Measurements from ENCODE around the gene ZNF462. TPM values are rescaled to one million over a fixed set of nuclear protein-coding genes. Genes with fewer than 3 reads are reported as not detected.
A peak's percentile ranks its signal among the peaks of the same experiment; 100 is the strongest.

The ZNF462 gene
- total RNA-seq, 4 donors from 2014 or later, result 19.1 to 57.9 (median 35.6) TPM

DNA sequence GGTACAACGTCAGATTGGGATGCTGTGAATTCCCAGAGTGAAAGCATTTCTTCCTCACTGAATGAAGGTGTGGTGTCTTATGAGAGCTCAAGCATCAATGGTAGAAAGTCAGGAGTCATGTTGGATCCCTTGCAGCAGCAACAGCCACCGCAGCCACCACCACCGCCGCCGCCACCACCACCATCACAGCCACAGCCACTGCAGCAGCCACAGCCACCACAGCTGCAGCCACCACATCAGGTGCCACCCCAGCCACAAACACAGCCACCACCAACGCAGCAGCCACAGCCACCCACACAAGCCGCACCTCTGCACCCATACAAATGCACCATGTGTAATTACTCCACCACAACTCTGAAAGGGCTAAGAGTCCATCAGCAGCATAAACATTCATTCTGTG lies 62.4 kb downstream of the ZNF462 start:
- no peak for ATAC-seq
- Histone ChIP-seq H3K9me3 (no peaks in the 10 kb centered on the region), H3K4me3 (no peak overlapping the region), H3K4me1 (peaks cover 17 to 48% (median 22%) of the 10 kb centered on the region in 3 donors), H3K27ac (no peak overlapping the region), H3K36me3 (peaks cover 0 to 72% of the 10 kb centered on the region in 2 donors), H3K27me3 (no peaks in the 10 kb centered on the region)
- TF ChIP-seq, protein P1, sequence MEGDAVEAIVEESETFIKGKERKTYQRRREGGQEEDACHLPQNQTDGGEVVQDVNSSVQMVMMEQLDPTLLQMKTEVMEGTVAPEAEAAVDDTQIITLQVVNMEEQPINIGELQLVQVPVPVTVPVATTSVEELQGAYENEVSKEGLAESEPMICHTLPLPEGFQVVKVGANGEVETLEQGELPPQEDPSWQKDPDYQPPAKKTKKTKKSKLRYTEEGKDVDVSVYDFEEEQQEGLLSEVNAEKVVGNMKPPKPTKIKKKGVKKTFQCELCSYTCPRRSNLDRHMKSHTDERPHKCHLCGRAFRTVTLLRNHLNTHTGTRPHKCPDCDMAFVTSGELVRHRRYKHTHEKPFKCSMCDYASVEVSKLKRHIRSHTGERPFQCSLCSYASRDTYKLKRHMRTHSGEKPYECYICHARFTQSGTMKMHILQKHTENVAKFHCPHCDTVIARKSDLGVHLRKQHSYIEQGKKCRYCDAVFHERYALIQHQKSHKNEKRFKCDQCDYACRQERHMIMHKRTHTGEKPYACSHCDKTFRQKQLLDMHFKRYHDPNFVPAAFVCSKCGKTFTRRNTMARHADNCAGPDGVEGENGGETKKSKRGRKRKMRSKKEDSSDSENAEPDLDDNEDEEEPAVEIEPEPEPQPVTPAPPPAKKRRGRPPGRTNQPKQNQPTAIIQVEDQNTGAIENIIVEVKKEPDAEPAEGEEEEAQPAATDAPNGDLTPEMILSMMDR (IDR thresholded peaks at IDR 0.05), result no peak
- TF ChIP-seq EP300 (IDR thresholded peaks at IDR 0.05), result no peak
- TF ChIP-seq POLR2A (IDR thresholded peaks at IDR 0.05), result no peak
- TF ChIP-seq POLR2AphosphoS5 (IDR thresholded peaks at IDR 0.05), result no peak
- WGBS, 2 donors (ENCODE audit: low coverage in 1 of 2), result 100% methylated on average over 4 of the region's 7 CpGs; no CpG with 5 or more reads in 1 of the 2 donors

DNA sequence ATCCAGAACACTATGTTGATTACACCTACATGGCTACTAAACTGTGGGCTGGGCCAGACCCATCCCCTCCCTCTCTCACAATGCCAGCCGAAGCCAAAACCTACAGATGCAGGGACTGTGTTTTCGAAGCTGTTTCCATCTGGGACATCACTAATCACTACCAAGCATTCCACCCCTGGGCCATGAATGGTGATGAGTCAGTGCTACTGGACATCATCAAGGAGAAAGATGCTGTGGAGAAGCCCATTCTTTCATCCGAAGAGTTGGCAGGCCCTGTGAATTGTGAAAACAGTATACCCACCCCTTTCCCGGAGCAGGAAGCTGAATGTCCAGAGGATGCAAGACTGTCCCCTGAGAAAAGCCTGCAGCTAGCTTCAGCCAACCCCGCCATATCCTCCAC lies 65.0 kb downstream of the ZNF462 start:
- no peaks in the 10 kb centered on the region for H3K27me3 ChIP-seq
- TF ChIP-seq, protein P1 (IDR thresholded peaks at IDR 0.05), result no peak
- TF ChIP-seq POLR2AphosphoS5 (IDR thresholded peaks at IDR 0.05) (no peak), EP300 (IDR thresholded peaks at IDR 0.05) (no peak), POLR2A (IDR thresholded peaks at IDR 0.05) (no peak)
- H3K4me3 ChIP-seq, result no peak overlapping the region
- H3K4me1 ChIP-seq, result peaks cover 4 to 27% (median 6%) of the 10 kb centered on the region in 3 donors
- 83% methylated on average over 4 of the region's 5 CpGs; no CpG with 5 or more reads in 1 of the 2 donors for WGBS, 2 donors (ENCODE audit: low coverage in 1 of 2)
- H3K27ac ChIP-seq, result no peak overlapping the region
- no peaks in the 10 kb centered on the region for H3K9me3 ChIP-seq
- ATAC-seq, result no peak
- H3K36me3 ChIP-seq, result peaks cover 0 to 97% of the 10 kb centered on the region in 2 donors

DNA sequence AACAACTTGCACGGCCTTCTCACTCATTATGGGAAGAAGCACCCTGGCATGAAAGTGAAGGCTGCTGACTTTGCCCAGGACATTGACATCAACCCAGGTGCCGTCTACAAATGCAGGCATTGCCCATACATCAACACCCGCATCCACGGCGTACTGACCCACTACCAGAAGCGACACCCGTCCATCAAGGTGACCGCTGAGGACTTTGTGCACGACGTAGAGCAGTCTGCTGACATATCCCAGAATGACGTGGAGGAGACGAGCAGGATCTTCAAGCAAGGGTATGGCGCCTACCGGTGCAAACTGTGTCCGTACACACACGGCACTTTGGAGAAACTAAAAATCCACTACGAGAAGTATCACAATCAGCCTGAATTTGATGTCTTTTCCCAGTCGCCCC lies 65.4 kb downstream of the ZNF462 start:
- no peak for TF ChIP-seq POLR2A (IDR thresholded peaks at IDR 0.05)
- TF ChIP-seq, protein P1 (IDR thresholded peaks at IDR 0.05), result no peak
- no peak for TF ChIP-seq POLR2AphosphoS5 (IDR thresholded peaks at IDR 0.05)
- TF ChIP-seq EP300 (IDR thresholded peaks at IDR 0.05), result no peak
- Histone ChIP-seq H3K9me3 (no peaks in the 10 kb centered on the region), H3K27ac (no peak overlapping the region), H3K36me3 (peaks cover 0 to 99% of the 10 kb centered on the region in 2 donors), H3K4me1 (peaks cover 4 to 22% (median 6%) of the 10 kb centered on the region in 3 donors), H3K4me3 (no peak overlapping the region), H3K27me3 (no peaks in the 10 kb centered on the region)
- 100% methylated on average over 1 to 10 of the region's 18 CpGs for WGBS, 2 donors (ENCODE audit: low coverage in 1 of 2)
- ATAC-seq, result no peak

DNA sequence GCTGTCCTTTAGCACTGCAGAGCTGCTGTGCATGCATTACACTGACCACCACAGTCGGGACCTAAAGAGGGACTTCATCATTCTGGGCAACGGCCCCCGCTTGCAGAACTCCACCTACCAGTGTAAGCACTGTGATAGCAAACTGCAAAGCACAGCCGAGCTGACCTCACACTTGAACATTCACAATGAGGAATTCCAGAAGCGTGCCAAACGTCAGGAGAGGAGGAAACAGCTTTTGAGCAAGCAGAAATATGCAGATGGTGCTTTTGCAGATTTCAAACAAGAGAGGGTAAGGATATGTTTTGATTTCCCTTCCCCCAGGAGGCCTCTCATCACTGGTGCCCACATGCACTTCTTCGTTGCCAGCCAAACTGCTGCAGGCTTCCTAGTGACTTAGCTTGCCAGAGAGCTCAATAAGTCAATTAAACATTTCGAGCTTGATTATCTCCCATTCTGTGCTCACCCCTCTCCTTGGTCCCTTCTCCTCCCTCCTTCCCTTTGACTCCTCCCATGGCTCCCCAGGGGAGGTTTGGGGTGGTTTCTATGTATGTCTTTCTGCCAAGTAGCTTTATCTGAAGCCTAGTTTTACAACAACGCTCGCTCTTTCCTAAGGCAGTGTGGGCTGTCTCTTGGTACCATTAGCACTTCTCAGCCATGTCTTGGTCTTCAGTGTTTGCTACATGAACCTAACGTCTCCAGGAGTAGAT lies 66.7 kb downstream of the ZNF462 start:
- peak; percentile 65 for ATAC-seq
- Histone ChIP-seq H3K27me3 (no peaks in the 10 kb centered on the region), H3K4me1 (peaks cover 4 to 22% (median 6%) of the 10 kb centered on the region in 3 donors), H3K9me3 (no peaks in the 10 kb centered on the region), H3K36me3 (peaks cover 0 to 94% of the 10 kb centered on the region in 2 donors), H3K27ac (peak overlapping the region in 3 of 4 donors; percentile 22 to 58 (median 40)), H3K4me3 (no peak overlapping the region)
- TF ChIP-seq POLR2A (IDR thresholded peaks at IDR 0.05) (no peak), EP300 (IDR thresholded peaks at IDR 0.05) (no peak), POLR2AphosphoS5 (IDR thresholded peaks at IDR 0.05) (peak; percentile 26)
- TF ChIP-seq, protein P1 (IDR thresholded peaks at IDR 0.05), result no peak
- 8 to 23% methylated on average over 7 to 8 of the region's 11 CpGs for whole genome bisulfite sequencing, 2 donors (ENCODE audit: low coverage in 1 of 2)

DNA sequence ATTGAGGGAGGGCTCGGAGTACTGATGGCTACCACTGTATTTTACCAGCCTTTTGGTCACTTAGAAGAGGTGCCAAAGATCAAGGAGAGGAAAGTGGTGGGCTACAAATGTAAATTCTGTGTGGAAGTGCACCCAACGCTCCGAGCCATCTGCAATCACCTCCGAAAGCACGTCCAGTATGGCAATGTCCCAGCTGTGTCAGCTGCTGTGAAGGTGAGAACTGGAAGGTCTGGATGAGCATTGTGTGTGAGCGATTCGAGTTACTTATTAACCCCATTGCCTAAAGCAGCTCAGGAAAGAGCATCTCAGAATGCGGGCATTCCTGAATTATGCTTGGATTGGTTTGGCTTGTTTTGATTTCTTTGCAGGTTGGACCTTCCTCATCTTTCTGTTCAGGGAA lies 67.5 kb downstream of the ZNF462 start:
- ATAC-seq, result no peak
- TF ChIP-seq POLR2AphosphoS5 (IDR thresholded peaks at IDR 0.05) (no peak), EP300 (IDR thresholded peaks at IDR 0.05) (no peak), POLR2A (IDR thresholded peaks at IDR 0.05) (no peak)
- TF ChIP-seq, protein P1 (IDR thresholded peaks at IDR 0.05), result no peak
- H3K4me3 ChIP-seq, result no peak overlapping the region
- WGBS, 2 donors (ENCODE audit: low coverage in 1 of 2), result 89 to 98% methylated on average over 7 to 8 of the region's 8 CpGs
- peaks cover 4 to 22% (median 6%) of the 10 kb centered on the region in 3 donors for H3K4me1 ChIP-seq
- H3K27me3 ChIP-seq, result no peaks in the 10 kb centered on the region
- peak overlapping the region in 2 of 4 donors; percentile 40 to 58 for H3K27ac ChIP-seq
- peaks cover 0 to 93% of the 10 kb centered on the region in 2 donors for H3K36me3 ChIP-seq
- H3K9me3 ChIP-seq, result no peaks in the 10 kb centered on the region
